SK-MEL-5 (cell line): ENCODE results near the gene ADAMTSL1. TPM values are rescaled to one million over a fixed set of nuclear protein-coding genes. Genes with fewer than 3 reads are reported as not detected.
A peak's percentile ranks its signal among the peaks of the same experiment; 100 is the strongest.
"Not testable (repeated sequence)": the region's sequence is repeated elsewhere in the genome, so short reads cannot be mapped to it uniquely, and the experiment has no call there.

Source experiments
- DNase-seq: peaks from one replicate; pipeline ENCODE4 v3.0.0-alpha.2; 2016; ENCODE audit warnings: low read depth, low spot score
- in situ Hi-C: cut with HindIII; loops from 2 replicates; pipeline ENCODE4 v1.10.0; 2016; ENCODE audit warnings: low sequenced_read_pairs, high pct_unique_total_duplicates, low pct_unique_long_range_greater_than_20kb
- small RNA-seq, 2 experiments: library from RNA; depleted of rRNA; stranded (forward); fragments of <200 nt; gene quantifications; one replicate each; pipeline ENCODE3, GENCODE V24; 2014
- total RNA-seq: library from RNA; depleted of rRNA; stranded (reverse); fragments of >200 nt; shearing (Covaris generic); gene quantifications from 2 replicates; pipeline ENCODE4 v1.2.3, GENCODE V29; 2014

Gene ADAMTSL1
- total RNA-seq, 1 experiment from 2014 or later = not detected

DNA sequence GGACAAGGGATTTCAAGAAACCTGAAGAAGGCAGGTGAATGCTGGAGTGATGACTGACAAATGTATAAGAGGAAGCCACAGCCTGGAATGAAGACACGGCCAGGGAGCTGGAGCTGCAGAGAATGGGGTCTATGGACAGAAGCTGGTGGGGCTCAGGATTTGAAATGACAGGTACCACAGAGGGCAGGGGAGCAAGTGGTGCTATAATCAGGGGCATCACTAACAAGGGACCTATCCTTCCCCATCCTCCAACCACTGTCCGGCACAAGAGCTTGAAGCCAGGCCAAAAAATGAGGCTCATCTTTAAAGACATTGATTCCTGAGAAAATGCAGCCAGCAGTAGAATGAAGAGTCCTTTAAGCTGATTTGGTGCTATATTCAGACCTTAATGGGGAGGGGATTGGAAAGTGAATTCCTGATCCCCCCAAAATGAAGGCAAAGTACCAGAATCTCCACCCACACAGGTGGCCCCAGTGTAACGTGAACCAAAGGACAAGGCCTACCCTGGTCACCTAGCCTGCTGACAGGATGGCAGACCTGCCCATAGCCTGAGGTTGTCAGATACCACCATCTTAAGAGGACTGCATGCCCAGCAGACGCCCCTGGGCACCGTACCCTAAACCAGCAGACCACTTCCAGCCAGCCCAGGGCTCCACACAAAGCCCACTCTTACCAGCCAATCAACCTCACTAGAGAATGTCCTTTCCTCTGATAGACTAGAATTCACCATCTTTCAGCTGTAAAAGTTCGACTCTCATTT is 449.9 kb downstream of the ADAMTSL1 start:
- no peak for DNase-seq
- in situ Hi-C loops = no loop called here

DNA sequence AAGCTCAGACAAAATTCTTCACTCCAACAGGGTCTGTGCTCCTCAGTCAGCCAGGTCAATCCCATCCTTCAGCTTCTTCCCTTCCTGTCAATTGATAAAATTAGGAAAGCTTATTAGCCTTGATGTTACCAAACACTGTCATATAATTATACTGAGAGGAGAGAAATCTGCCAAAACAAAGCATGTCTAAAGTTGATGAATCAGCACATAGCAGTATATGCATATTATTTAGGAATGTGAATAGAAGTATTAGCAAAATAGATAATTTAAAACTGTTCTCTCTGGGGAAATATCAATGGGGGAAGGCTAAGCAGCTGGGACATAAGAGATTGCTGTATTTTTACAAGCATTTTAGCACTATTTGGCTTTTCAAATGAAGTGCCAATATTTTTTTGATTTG is 451.9 kb downstream of the ADAMTSL1 start:
- in situ Hi-C loops = no loop called here
- DNase-seq = no peak

DNA sequence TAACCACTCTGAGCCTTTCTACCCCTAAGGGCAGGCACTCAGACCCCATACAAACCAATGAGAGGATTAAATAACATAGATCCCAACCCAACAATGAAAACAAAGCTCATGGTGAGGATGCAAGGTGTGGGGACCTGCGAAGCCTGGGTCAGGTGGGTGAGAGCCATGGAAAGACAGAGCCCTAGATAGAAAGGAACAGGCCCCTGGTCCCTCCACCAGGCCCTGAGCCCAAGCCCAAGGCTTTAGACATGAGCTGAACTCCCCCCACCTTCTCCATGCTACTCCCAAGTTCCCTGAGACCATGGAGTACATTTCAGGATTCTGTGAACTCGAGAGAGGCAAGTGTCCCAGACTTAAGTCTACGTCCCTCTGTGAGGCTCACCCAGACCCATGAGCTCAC is 452.6 kb downstream of the ADAMTSL1 start:
- no peak for DNase-seq
- in situ Hi-C loops = no loop called here

DNA sequence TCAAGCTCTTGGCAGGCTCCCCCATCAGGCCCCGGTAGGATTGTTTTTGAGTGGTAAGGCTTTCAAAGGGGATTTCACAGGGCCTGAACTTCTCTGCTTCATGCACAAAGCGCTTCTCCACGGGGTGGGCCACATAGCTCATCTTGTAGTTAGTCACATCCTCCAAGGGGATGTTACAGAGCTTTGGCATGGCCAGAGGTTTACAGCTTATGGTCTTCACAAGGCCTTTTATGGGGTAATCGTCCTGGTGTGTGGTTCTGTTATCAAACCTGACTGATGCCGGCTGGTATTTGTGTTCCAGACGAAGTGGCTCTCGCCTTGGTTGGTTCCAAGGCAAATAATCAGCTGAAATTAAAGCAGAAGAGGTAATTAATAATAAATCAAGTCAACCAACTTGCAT is 454.8 kb downstream of the ADAMTSL1 start:
- no peak for DNase-seq

DNA sequence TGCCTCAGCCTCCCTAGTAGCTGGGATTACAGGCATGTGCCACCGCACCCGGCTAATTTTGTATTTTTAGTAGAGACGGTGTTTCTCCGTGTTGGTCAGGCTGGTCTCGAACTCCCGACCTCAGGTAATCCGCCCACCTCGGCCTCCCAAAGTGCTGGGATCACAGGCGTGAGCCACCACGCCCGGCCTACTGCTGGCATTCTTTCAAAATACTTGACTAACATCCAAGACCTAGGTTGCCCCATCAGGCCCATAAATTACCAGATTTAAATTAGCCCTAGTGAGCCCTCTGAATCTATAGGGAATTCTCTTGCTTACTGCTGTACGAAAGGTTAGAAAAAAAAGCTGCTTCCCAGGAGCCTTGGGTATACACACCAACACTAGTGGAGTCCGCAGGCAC is 456.7 kb downstream of the ADAMTSL1 start:
- in situ Hi-C loops, DNase-seq: not testable (repeated sequence)

More for the DNA sequence above, 454.8 kb downstream of the ADAMTSL1 start:
- in situ Hi-C loops = no loop called here

DNA sequence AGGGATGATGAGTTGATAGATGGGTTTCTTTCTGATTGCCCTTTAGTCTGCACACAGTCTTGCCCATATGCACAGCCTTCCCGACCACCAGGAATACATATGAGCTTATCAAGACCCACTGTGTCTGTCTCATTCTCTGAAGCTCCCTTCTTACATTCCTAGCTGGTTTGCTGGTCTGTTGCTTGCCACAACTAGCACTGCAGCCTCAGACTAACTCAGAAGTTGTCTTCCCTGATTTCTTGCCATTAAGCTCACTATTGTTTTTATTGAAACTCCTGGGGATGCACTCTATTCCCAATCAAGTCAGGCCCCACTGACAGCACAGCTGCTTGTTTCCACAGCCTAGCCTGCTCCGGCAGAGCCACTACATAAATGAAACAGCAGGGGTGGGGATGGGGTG is 461.6 kb downstream of the ADAMTSL1 start:
- in situ Hi-C loops = no loop called here
- no peak for DNase-seq

DNA sequence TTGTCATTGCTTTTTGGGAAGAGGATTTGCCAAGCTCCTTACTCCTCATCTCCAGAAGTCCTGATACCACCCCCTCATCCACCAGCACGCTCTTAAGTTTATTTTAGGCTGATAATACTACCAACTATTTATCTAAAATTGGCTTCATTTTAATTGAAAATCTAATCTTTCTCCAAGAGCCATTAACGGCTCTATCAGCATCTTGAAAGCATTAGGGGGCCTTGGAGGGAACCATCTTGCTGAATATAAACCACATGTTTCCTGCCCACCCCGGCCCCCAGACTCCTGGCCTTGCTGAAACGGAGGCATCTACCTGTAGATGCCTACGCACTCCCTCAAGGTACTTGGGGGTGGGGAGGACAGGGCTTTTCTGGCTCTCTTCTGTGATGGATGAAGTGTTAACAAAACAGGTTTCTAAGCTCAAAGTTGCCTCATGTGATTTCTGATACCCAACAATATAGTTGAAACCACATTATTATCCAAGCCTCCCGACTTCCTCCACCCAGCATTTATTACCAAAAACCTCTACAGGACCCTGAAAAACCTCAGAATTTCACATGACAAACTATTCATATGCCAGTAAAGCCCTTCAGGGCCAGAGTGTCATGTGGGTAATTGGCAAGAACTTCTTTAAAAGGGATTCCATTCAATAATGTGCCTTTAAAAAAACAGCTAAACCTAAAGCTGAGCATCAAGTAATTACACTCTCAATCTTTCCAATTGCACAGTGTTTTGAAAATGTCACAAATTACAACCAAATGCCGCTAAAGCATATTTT is 462.3 kb downstream of the ADAMTSL1 start:
- in situ Hi-C loops = no loop called here
- DNase-seq = peak; percentile 26

DNA sequence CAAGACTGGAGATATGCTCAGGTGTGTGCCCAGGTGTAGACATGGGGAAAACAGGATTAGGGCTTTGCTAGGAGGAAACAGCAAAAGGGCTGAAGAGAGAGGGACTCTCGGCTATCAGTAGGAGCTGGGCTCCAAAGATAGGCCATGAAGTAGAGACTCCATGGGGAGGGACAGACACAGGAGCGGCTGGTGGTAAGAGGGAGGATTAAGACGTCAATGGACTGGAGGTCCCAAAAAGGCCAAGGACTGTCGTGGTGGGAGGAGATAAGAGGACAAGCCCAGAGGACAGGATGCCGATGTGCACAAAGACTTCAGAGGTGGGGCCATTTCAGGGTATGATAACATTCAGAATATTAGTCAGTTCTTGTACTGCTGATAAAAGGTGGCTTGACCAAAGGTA is 466.0 kb downstream of the ADAMTSL1 start:
- in situ Hi-C loops = no loop called here
- no peak for DNase-seq

DNA sequence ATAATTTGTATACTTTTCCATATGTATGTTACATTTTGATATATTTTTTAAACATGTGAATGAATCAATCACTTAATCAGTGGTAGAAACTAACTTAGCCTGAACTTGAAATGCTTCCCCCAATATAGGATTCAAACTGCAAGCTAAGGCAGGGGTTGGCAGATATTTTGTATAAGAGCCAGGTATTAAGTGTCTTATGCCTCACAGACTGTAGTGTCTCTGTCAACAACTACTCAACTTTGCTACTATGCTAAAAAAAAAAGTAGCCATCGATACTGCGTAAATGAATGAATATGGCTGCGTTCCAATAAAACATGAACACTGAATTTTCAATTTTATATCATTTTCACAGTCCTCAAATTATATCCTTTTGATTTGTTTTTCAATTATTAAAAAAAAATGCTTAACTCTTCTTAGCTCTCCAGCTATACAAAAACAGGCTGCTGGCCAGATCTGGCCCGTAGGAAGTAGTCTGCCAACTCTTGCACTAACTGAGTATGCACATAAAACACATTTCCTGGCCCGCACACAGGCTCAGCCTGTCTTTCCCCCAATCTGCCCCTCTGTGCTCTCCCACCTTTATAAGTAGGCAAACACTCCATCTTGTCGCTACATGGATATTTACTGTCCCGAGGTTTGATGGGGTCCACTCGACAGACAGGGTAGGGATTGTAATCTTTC is 467.2 kb downstream of the ADAMTSL1 start:
- in situ Hi-C loops = no loop called here
- DNase-seq = no peak

DNA sequence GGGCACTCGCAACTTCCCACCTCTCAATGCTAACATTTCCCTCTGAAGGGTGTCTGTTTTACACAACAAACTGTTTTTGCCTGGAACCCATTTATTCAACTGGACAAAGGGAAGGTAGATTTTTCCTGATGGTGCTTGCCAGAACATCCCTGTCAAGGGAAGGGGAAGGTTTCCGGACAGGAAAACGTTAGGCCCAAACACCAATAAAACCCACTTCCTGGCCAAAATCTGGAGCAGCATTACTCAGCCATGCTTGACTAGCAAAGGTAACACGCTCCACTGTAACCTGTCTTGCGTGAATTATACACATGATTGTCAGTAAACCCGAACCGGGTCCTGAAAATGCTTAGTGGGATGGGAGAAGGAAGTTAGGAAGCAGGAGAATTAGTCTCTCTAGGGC is 468.8 kb downstream of the ADAMTSL1 start:
- in situ Hi-C loops = no loop called here
- DNase-seq = no peak

DNA sequence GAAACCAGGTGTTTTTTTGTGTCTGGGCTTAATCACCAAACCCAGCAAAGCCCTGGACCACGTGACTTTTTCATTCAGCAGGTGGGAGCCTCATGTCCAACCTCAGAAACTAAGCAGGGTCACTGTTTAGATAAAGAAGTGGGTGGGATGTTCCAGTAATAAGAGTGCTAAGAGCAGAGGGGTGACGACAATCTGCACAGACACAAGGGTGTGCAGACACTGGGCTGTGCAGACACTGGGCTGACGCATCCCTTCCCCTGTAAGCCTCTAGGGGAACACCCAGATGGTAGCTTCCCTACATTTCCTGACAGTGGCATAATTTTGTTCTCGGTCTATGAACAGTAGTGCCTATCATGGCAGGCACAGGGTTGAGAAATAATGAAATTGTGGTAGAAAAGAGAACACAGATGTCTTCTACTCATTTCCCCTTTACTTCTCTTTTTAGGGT is 474.0 kb downstream of the ADAMTSL1 start:
- DNase-seq = peak; percentile 12
- in situ Hi-C loops = no loop called here

DNA sequence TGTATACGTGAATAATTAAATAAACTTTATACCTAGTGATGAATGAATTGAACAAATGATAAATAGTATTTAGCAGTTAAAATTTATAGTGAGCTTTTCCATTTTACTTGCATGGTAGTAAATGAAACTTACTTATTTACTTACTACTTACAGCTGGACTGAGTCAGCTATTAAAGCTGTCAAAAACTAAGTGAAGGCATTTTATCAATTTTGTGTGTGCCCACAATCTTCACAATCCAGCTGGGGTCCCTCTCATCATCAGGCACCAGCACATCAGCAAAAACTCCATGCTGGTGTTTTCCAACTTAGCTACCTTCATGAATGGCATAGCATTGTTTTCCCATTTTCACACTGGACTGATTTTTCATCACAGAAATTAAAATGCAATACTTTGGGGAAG is 478.0 kb downstream of the ADAMTSL1 start:
- in situ Hi-C loops = no loop called here
- DNase-seq = no peak

DNA sequence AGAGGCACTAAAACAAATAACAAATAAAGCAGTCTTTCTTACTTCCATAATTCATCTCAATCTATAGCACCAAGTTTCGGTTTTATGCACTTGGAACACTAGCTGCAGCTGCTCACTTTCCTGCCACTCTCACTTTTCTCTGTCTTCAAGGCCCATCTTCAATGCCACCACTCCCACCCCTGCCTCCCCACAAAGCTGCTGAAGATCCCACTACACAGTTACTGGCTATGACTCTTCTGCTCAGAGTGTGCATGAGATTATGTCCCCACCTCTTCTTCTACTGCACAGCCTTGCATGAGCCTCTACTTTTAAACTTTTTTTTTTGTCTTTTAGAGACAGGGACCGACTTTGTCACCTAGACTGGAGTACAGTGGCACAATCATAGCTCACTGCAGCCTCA is 481.7 kb downstream of the ADAMTSL1 start:
- DNase-seq = no peak
- in situ Hi-C loops = no loop called here

Small RNAs within 50 kb of the gene (small RNA-seq; reads per million reads assigned to genes)
- gene MIR3152 = 0 reads per million in 2 experiments
